ENCODE results near the gene TENT4A.

Gene TENT4A

GRCh38 chr5:6726006-6726405 lies 12.8 kb downstream of the TENT4A start:
- peaks cover 8% of the 10 kb centered on the region for H3K36me3 ChIP-seq (ENCODE audit: control insufficient read depth, insufficient read depth, low read length)
- no peak for DNase-seq (ENCODE audit: extremely low read depth, insufficient read length)
- no peak for TF ChIP-seq CTCF (IDR thresholded peaks at IDR 0.05; ENCODE audit: insufficient read depth, low read length, poor library complexity, severe bottlenecking)

GRCh38 chr5:6727231-6727630 lies 14.0 kb downstream of the TENT4A start:
- H3K27me3 ChIP-seq (replicated peaks; ENCODE audit: control insufficient read depth, insufficient read depth, low read length), result no peaks in the 10 kb centered on the region
- no peak for DNase-seq (ENCODE audit: extremely low read depth, insufficient read length)
- H3K36me3 ChIP-seq (ENCODE audit: control insufficient read depth, insufficient read depth, low read length), result peaks cover 8% of the 10 kb centered on the region
- H3K4me3 ChIP-seq (replicated peaks; ENCODE audit: low read depth, low read length), result no peak overlapping the region
- TF ChIP-seq CTCF (IDR thresholded peaks at IDR 0.05; ENCODE audit: insufficient read depth, low read length, poor library complexity, severe bottlenecking), result no peak

More at GRCh38 chr5:6726006-6726405, 12.8 kb downstream of the TENT4A start:
- no peak overlapping the region for H3K4me3 ChIP-seq (replicated peaks; ENCODE audit: low read depth, low read length)
- H3K27me3 ChIP-seq (replicated peaks; ENCODE audit: control insufficient read depth, insufficient read depth, low read length), result no peaks in the 10 kb centered on the region

GRCh38 chr5:6728011-6728794 lies 15.0 kb downstream of the TENT4A start:
- Histone ChIP-seq H3K4me3 (replicated peaks; ENCODE audit: low read depth, low read length) (peak overlapping the region; percentile 34), H3K27me3 (replicated peaks; ENCODE audit: control insufficient read depth, insufficient read depth, low read length) (no peaks in the 10 kb centered on the region), H3K36me3 (ENCODE audit: control insufficient read depth, insufficient read depth, low read length) (peaks cover 8% of the 10 kb centered on the region)
- no peak for TF ChIP-seq CTCF (IDR thresholded peaks at IDR 0.05; ENCODE audit: insufficient read depth, low read length, poor library complexity, severe bottlenecking)
- DNase-seq (ENCODE audit: extremely low read depth, insufficient read length), result peak; percentile 78

GRCh38 chr5:6728795-6729183 lies 15.6 kb downstream of the TENT4A start:
- TF ChIP-seq CTCF (IDR thresholded peaks at IDR 0.05; ENCODE audit: insufficient read depth, low read length, poor library complexity, severe bottlenecking), result no peak
- no peak overlapping the region for H3K4me3 ChIP-seq (replicated peaks; ENCODE audit: low read depth, low read length)
- DNase-seq (ENCODE audit: extremely low read depth, insufficient read length), result no peak

GRCh38 chr5:6729386-6730310 lies 16.4 kb downstream of the TENT4A start:
- no peak for DNase-seq (ENCODE audit: extremely low read depth, insufficient read length)
- Histone ChIP-seq H3K27me3 (replicated peaks; ENCODE audit: control insufficient read depth, insufficient read depth, low read length) (no peaks in the 10 kb centered on the region), H3K36me3 (ENCODE audit: control insufficient read depth, insufficient read depth, low read length) (peaks cover 4% of the 10 kb centered on the region), H3K4me3 (replicated peaks; ENCODE audit: low read depth, low read length) (no peak overlapping the region; the same call in 1 of the 2 replicates)
- TF ChIP-seq CTCF (IDR thresholded peaks at IDR 0.05; ENCODE audit: insufficient read depth, low read length, poor library complexity, severe bottlenecking), result no peak

More at GRCh38 chr5:6728795-6729183, 15.6 kb downstream of the TENT4A start:
- no peaks in the 10 kb centered on the region for H3K27me3 ChIP-seq (replicated peaks; ENCODE audit: control insufficient read depth, insufficient read depth, low read length)
- H3K36me3 ChIP-seq (ENCODE audit: control insufficient read depth, insufficient read depth, low read length), result peaks cover 8% of the 10 kb centered on the region

Measured in GM06990 (cell line).